Renal cortical epithelial cell (primary cell): Measurements from ENCODE around the gene UVRAG. TPM values are rescaled to one million over a fixed set of nuclear protein-coding genes. Genes with fewer than 3 reads are reported as not detected.
A peak's percentile ranks its signal among the peaks of the same experiment; 100 is the strongest.

ENCODE experiments used
- DNase-seq: peaks from one replicate; pipeline ENCODE4 v3.0.0-alpha.2; 2011; ENCODE audit warnings: low read depth
- total RNA-seq: library from RNA; depleted of rRNA; stranded (reverse); fragments of >200 nt; gene quantifications from 2 replicates; pipeline ENCODE4 v1.2.3, GENCODE V29; 2014

UVRAG gene
- total RNA-seq, 1 donor from 2014 or later = 17.7 TPM

DNA sequence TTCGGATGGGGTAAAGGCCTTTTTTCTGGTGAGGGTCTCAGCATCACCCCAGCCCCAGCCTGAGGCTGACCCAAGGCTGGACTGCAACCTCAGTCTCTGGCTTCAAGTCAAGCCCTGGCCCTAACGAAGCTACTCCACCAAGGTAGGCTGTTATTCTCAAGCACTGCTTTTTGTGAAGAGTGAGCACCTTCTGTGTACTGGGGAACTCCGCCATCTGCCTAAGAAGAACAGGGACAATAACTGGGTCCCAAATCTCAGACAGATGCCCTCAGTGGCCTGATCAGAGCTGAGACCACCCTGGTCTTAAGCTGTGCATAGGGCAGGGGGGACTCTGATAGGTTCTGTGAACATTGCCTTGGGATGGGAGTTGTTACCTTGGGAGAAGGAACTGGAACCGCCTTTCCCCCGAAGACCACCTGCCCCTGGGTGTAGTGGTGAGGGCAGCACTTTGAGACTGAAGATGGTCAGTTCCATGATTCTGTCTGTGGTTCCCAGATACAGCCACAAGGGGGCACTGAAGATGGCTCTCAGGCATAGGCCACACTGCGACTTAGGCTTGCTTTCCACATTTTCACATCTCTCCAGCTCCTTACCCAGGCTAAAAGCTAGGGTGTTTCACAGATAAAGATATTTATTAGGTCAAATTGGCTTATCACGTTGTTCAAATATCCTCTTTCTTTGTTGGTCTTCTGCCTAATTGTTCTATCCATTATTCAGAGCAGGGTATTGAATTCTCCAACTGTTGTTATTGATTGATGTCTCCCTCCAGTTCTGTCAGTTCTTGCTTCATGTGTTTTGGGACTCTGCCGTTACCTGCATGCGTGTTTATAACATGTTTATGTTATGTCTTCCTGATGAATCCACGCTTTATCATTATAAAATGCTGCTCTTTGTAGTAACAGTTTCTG lies 11.8 kb upstream of the UVRAG start:
- DNase-seq = peak; percentile 54

- DNase-seq = no peak
Measured at GRCh38 chr11:75809111-75809510, 5.9 kb upstream of the UVRAG start.

- DNase-seq = no peak
Measured at GRCh38 chr11:75809991-75810390, 5.0 kb upstream of the UVRAG start.

DNA sequence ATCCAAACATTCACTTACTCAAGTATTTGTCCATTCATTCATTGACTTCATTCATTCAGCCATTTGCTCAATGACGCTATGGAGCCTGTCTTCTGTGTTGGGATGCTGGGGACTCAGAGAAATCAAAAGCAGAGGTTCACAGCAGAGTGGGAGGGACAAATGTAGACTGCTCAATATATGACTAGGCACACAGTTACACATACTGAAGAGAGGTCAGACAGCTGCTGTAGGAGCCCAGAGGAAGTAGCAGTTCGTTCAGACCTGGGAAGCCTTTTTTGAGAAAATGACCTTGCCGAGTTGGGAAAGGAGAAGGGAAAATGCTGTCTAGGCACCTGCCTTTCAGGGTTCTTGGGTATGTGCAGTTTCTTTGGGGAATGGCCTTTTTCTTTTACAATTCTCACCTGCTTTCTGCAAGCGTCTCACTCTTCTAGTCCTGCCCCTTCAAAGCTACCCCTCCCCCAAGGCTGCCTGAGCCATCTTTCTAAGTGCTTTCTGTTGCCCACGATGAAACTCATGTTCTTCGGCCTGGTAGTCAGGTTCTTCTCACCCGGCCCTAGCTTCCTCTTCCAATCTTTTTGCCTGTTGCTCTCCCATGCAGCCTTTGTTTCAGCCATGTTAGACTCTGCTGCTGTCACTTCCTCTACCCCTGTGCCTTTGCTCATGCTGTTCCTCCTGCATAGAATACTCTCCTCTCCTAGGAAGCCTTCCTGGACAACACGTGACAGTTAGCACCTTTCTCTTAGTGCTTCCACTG lies 4.2 kb upstream of the UVRAG start:
- no peak for DNase-seq

- no peak for DNase-seq
Measured at GRCh38 chr11:75811485-75811884, 3.5 kb upstream of the UVRAG start.

GRCh38 chr11:75812542-75813040 lies 2.4 kb upstream of the UVRAG start:
- no peak for DNase-seq

DNA sequence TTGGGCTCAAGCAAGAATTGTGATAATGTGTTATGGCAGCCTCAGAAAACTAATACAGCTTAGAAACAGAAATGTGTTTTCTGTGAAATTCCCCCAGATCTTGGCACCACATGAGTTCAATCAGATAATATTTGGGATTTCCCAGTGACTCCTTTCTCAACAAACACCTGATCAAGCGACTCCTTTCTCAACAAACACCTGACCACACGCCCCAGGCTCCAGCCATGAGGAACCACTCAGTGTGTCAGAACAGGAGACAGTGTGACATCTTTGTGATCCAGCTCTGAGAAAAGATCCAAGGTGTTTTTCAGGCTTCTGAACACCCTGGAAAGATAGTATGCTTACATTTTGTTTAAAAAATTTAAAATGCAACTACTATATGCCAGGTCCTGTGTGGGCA lies 1.9 kb upstream of the UVRAG start:
- DNase-seq = peak; percentile 33

GRCh38 chr11:75813622-75814039 lies 1.4 kb upstream of the UVRAG start:
- DNase-seq = peak; percentile 70

GRCh38 chr11:75814363-75814676 lies 690 bp upstream of the UVRAG start:
- DNase-seq = no peak

DNA sequence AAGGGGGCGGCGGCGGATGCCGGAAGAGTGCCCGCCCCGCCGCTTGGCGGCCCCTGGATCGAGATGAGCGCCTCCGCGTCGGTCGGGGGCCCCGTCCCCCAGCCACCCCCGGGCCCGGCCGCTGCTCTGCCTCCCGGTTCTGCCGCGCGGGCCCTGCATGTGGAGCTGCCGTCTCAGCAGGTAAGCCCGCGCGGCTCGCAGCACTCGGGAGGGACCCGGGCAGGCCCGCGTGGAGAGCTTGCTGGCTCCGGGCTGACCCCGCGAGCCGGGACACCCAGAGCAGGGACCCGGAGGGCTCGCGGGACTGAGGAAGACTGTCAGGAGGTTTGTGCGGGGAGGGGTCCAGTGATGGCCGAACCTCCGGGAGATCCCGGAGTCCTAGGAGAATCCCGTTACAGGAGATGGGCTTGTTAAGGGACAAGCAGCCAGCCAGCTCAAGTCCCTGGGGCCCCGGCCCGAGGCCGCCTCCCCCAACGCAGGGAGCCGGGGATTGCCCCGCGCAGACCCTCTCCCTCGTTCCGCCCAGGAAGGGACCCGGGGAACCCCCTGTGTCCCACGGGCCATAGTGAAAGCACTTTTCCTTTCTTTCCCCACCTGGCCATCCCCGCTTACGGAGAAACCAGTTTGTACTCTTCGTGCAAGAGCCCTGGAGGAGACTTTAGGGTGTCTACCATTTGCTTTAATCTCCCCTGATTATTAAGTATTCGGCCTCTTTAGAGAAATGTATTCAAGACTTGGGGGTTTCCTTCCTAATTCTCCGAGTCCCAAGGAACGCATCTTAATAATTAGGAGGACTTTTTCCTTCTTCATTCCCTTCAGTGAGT lies 547 bp downstream of the UVRAG start:
- DNase-seq = no peak

DNA sequence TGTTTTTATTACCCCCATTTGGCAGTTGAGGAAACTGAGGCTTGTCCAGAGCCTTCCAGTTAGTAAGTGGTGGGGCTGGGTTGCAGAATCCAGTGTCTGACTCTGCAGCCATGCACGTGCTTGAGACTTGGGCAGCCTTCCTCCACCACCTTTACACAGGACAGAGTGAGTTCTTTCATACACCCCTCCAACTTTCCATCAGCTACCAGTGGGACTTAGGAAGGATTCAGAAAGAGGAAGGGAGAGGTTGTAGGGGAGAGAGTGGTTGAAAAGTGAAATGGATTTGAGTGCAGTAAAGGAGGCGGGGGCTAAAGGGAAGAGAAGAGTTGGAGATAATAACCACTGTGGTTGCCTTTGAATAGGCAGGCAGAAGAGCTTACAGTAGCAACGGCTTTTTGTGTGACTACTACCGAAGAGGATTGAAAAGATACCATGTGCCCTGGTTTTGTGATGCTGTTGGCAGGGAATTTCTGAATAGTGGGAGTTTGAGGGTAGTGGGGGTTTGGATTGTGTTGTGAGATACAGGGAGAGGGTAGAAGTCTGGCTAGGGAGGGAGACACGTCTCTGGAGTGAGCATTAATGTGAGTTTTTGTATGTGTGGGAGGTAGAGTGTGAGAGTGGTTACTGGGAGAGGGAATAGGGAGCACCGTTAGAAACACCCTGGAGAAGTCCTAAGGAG lies 1.7 kb downstream of the UVRAG start:
- DNase-seq = no peak

- DNase-seq = peak; percentile 45
Measured at GRCh38 chr11:75820645-75821044, 5.6 kb downstream of the UVRAG start.

- no peak for DNase-seq
Measured at GRCh38 chr11:75821202-75821601, 6.2 kb downstream of the UVRAG start.

DNA sequence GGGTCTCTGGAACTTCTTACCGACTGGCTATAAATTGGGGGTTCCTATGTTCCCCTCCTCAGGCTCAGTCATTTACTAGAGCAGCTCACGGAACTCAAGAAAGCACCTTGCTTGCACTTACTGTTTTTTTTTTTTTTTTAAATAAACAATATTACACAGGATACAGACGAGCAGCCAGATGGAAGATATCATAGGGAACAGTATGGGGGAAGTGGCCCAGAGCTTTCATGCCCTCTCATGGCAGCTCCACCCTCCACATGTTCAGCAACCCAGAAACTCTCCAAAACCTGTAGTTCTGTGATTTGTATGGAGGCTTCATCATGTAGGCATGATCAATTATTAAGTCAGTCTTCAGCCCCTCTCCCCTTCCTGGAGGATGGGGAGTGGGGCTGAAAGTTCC lies 7.5 kb downstream of the UVRAG start:
- no peak for DNase-seq

- DNase-seq = no peak
Measured at GRCh38 chr11:75823415-75823814, 8.4 kb downstream of the UVRAG start.

DNA sequence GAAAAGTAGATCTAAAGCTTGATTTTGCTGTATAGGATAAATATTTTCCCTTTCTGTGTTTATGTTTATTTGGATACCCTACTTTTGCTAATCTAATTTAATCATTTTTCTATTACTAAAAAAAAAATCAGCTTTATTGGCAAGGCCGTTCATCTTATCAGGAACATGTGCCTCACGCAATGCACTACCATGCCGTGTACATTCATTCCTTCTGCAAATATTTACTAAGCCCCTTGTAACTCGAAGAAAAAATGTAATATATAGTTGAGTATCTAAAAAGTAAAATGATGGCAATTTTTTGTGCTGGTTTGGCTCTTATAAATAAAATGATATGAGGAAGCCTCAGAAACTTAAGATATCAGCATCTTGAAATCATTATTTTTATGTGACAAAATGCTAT lies 8.9 kb downstream of the UVRAG start:
- DNase-seq = no peak

- DNase-seq = peak; percentile 71
Measured at GRCh38 chr11:75826461-75827230, 11.6 kb downstream of the UVRAG start.

GRCh38 chr11:75827562-75827961 lies 12.6 kb downstream of the UVRAG start:
- DNase-seq = no peak

- DNase-seq = no peak
Measured at GRCh38 chr11:75831915-75832502, 17.0 kb downstream of the UVRAG start.

GRCh38 chr11:75834728-75835127 lies 19.7 kb downstream of the UVRAG start:
- DNase-seq = no peak
